SK-N-SH (cell line): ENCODE data around the gene TECPR2. TPM values are rescaled to one million over a fixed set of nuclear protein-coding genes. Genes with fewer than 3 reads are reported as not detected.

Experiments
- CTCF ChIA-PET: fragments of 300-600, 350-600 bp; formaldehyde crosslinking; extraction: SDS; loops from one replicate; lab custom pipeline; 2021; lab: Yijun Ruan, JAX
- POLR2A ChIA-PET: fragments of 350-600 bp; sonication (Branson Sonifier 250); formaldehyde crosslinking; extraction: SDS; loops from one replicate; lab custom pipeline; 2020; ENCODE audit warnings: antibody characterized with exemption, inconsistent platforms; lab: Yijun Ruan, JAX
- DNase-seq: peaks from one replicate; pipeline ENCODE4 v3.0.0; 2012
- H2AFZ ChIP-seq: fragments of 200-600 bp; sonication (generic); 2 replicates; pipeline ENCODE4 v1.8.1; 2016; ENCODE audit warnings: antibody characterized with exemption, mild to moderate bottlenecking, low read depth
- H3F3A ChIP-seq: fragments of 200-600 bp; sonication (generic); replicated peaks from 2 replicates; pipeline ENCODE3; 2016; ENCODE audit warnings: antibody characterized with exemption, mild to moderate bottlenecking; ENCODE audit not compliant: insufficient read depth
- H3K27ac ChIP-seq, 2 experiments: fragments of 200-500 bp in 1 of 2; fragments of 200-600 bp in 1 of 2; sonication (Bioruptor generic) in 1 of 2; sonication (generic), shearing (Covaris generic) in 1 of 2; 2 replicates each; pipeline versions ENCODE4 v1.5.1 to v1.6.1; 2014 to 2016; ENCODE audit warnings: low read depth in 2 of 2, inconsistent platforms in 1 of 2, low read length in 1 of 2, mild to moderate bottlenecking in 1 of 2, mixed read lengths in 1 of 2
- H3K27me3 ChIP-seq: fragments of 200-600 bp; sonication (generic), shearing (Covaris generic); 2 replicates; pipeline ENCODE4 v1.6.1; 2016; ENCODE audit warnings: mixed run types; ENCODE audit not compliant: insufficient read depth
- H3K36me3 ChIP-seq, 2 experiments: fragments of 200-500 bp in 1 of 2; fragments of 200-600 bp in 1 of 2; sonication (Bioruptor generic) in 1 of 2; sonication (generic) in 1 of 2; replicated peaks in 1 of 2; 2 replicates each; pipeline versions ENCODE3 to v1.5.1; 2014 to 2016; ENCODE audit warnings: low read length in 1 of 2, mild to moderate bottlenecking in 1 of 2; ENCODE audit not compliant: insufficient read depth in 2 of 2, control insufficient read depth in 1 of 2
- H3K4me1 ChIP-seq, 2 experiments: fragments of 200-500 bp in 1 of 2; fragments of 200-600 bp in 1 of 2; sonication (Bioruptor generic) in 1 of 2; sonication (generic), shearing (Covaris generic) in 1 of 2; 2 replicates each; pipeline versions ENCODE4 v1.5.1 to v1.6.1; 2014 to 2016; ENCODE audit warnings: low read depth in 1 of 2, low read length in 1 of 2, mixed run types in 1 of 2; ENCODE audit not compliant: insufficient read depth in 2 of 2, control insufficient read depth in 1 of 2
- H3K4me2 ChIP-seq: fragments of 200-600 bp; sonication (generic), shearing (Covaris generic); 2 replicates; pipeline ENCODE4 v1.6.1; 2017; ENCODE audit warnings: mixed run types
- H3K4me3 ChIP-seq, 2 experiments: fragments of 200-500 bp in 1 of 2; fragments of 200-600 bp in 1 of 2; sonication (Bioruptor generic) in 1 of 2; sonication (generic), shearing (Covaris generic) in 1 of 2; 2 replicates each; pipeline versions ENCODE4 v1.5.1 to v1.8.1; 2014 to 2016; ENCODE audit warnings: low read depth in 2 of 2, inconsistent platforms in 1 of 2, low read length in 1 of 2, mild to moderate bottlenecking in 1 of 2, mixed read lengths in 1 of 2, moderate library complexity in 1 of 2
- H3K79me2 ChIP-seq: fragments of 200-600 bp; sonication (generic); 2 replicates; pipeline ENCODE4 v1.8.1; 2017; ENCODE audit warnings: mild to moderate bottlenecking; ENCODE audit not compliant: insufficient read depth
- H3K9ac ChIP-seq: fragments of 200-600 bp; sonication (generic); 2 replicates; pipeline ENCODE4 v1.6.1; 2017; ENCODE audit warnings: mixed run types
- H3K9me2 ChIP-seq: fragments of 200-600 bp; sonication (generic); 2 replicates; pipeline ENCODE4 v1.6.1; 2017; ENCODE audit warnings: mixed run types
- H3K9me3 ChIP-seq: fragments of 200-600 bp; sonication (generic); 2 replicates; pipeline ENCODE4 v1.6.1; 2017; ENCODE audit warnings: mixed run types, mild to moderate bottlenecking, moderate library complexity
- H4K20me1 ChIP-seq: fragments of 200-600 bp; sonication (generic); 2 replicates; pipeline ENCODE4 v1.6.1; 2017; ENCODE audit warnings: mild to moderate bottlenecking, mixed run types; ENCODE audit not compliant: insufficient read depth
- CHD2 ChIP-seq: fragments of 150-350 bp; IDR thresholded peaks from 2 replicates; pipeline ENCODE4 v1.6.1; 2018; ENCODE audit warnings: low read length; ENCODE audit not compliant: partially characterized antibody
- EP300 ChIP-seq, 2 experiments: IDR thresholded peaks; 2 replicates each; pipeline versions ENCODE4 v1.4.0 to v1.6.1; 2012; ENCODE audit warnings: borderline replicate concordance in 1 of 2, low read depth in 1 of 2, low read length in 1 of 2
- EZH2phosphoT487 ChIP-seq: fragments of 200-600 bp; sonication (generic); IDR thresholded peaks from 2 replicates; pipeline ENCODE4 v1.6.1; 2017; ENCODE audit warnings: low read depth, mixed run types, mild to moderate bottlenecking, antibody characterized with exemption, moderate library complexity, borderline replicate concordance
- FOSL2 ChIP-seq: IDR thresholded peaks from 2 replicates; pipeline ENCODE4 v1.4.0; 2012; ENCODE audit warnings: low read depth, mild to moderate bottlenecking, moderate library complexity, borderline replicate concordance
- GABPA ChIP-seq: IDR thresholded peaks from 2 replicates; pipeline ENCODE4 v1.4.0; 2012; ENCODE audit warnings: low read depth, mild to moderate bottlenecking
- IRF3 ChIP-seq: fragments of 150-350 bp; IDR thresholded peaks from 2 replicates; pipeline ENCODE4 v1.6.1; 2016; ENCODE audit warnings: mild to moderate bottlenecking, low read depth, low read length
- MEF2A ChIP-seq: IDR thresholded peaks from 2 replicates; pipeline ENCODE4 v1.4.0; 2012; ENCODE audit warnings: low read depth, borderline replicate concordance
- POLR2AphosphoS5 ChIP-seq: IDR thresholded peaks from 2 replicates; pipeline ENCODE4 v1.6.1; 2012; ENCODE audit warnings: low read depth, low read length
- RAD21 ChIP-seq: IDR thresholded peaks from 2 replicates; pipeline ENCODE4 v1.6.1; 2012; ENCODE audit warnings: mild to moderate bottlenecking, low read length
- SMC3 ChIP-seq: IDR thresholded peaks from 2 replicates; pipeline ENCODE4 v1.6.1; 2012; ENCODE audit warnings: low read depth, low read length, improper control_type of control experiment
- TAF1 ChIP-seq: IDR thresholded peaks from 2 replicates; pipeline ENCODE4 v1.6.1; 2012; ENCODE audit warnings: low read depth, mild to moderate bottlenecking, low read length, moderate library complexity, borderline replicate concordance
- TEAD4 ChIP-seq: IDR thresholded peaks from 2 replicates; pipeline ENCODE4 v1.4.0; 2012; ENCODE audit warnings: mild to moderate bottlenecking, borderline replicate concordance; ENCODE audit not compliant: insufficient read depth
- WGBS: methylation state at CpG from one replicate; pipeline ENCODE4 v1.1.6; 2017; ENCODE audit warnings: low lambda C conversion rate; 5-methylcytosine and 5-hydroxymethylcytosine counted together
- polyA plus RNA-seq, 3 experiments: library from polyadenylated mRNA; depleted of rRNA; stranded (reverse); fragments of >200 nt; gene quantifications; 2 replicates each; pipeline ENCODE4 v1.2.3, GENCODE V29; 2012
- TF ChIP-seq, protein P1 (sequence below): fragments of 150-350 bp; IDR thresholded peaks from 2 replicates; pipeline ENCODE4 v1.6.1; 2017; ENCODE audit warnings: antibody characterized with exemption, low read length, low read depth, borderline replicate concordance
- TF ChIP-seq, protein P2 (sequence below): IDR thresholded peaks from 2 replicates; pipeline ENCODE4 v1.4.0; 2012; ENCODE audit warnings: low read depth, borderline replicate concordance
- TF ChIP-seq, protein P3 (sequence below): IDR thresholded peaks from 2 replicates; pipeline ENCODE4 v1.6.1; 2012; ENCODE audit warnings: mild to moderate bottlenecking, low read depth, low read length, moderate library complexity

The TECPR2 gene
- polyA plus RNA-seq, 1 of the 3 experiments (the other 2 are of a cell fraction): 6.9 TPM

DNA sequence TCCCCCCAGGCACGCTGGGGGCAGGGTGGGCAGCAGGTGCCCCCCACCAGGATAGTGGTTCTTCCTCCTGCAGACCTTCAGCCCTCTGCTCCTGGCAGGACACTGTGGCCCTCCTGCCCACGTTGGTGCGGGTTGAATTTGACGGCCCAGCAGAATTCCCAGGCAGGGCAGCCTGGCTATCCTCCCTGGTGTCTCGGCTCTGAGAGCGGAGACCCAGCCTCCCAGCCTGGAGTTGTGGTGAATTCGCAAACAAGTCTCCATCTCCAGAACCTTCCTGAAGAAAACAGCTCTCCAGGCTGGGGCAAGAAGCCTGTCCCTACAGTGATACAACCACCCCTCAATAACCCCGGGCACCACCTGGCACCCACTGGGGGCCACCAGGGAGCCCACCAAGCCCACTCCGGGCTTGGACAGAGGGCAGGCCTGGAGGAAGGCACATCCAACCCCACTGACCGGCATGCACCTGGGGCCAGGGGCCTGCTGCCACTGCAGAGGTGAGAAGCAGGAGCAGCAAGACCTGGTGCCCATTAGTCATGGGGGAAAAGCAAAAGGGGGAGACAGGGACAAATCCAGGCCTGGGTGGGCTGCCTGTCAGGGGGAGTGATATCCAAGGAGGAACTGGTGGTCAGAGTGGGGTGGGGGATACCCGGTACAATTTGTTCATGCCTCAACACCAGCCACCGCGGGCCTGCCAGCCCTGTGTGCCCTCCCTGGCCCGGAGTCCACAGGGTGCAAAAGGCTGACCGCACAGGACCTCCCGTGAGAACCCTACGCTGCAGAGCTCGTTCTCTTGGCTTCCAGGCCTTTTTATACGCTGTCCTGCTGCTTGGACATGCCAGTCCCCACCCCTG is 143.3 kb downstream of the TECPR2 start:
- POLR2A ChIA-PET: no interaction called here
- TF ChIP-seq SMC3 (no peak), POLR2AphosphoS5 (no peak), EP300 (IDR thresholded peaks at IDR 0.05; ENCODE audit: borderline replicate concordance in 1 of 2, low read depth in 1 of 2, low read length in 1 of 2) (no peak), FOSL2 (no peak), TAF1 (no peak), RAD21 (no peak), GABPA (no peak), CHD2 (no peak), EZH2phosphoT487 (no peak), IRF3 (no peak), TEAD4 (no peak), MEF2A (no peak)
- TF ChIP-seq, protein P1, sequence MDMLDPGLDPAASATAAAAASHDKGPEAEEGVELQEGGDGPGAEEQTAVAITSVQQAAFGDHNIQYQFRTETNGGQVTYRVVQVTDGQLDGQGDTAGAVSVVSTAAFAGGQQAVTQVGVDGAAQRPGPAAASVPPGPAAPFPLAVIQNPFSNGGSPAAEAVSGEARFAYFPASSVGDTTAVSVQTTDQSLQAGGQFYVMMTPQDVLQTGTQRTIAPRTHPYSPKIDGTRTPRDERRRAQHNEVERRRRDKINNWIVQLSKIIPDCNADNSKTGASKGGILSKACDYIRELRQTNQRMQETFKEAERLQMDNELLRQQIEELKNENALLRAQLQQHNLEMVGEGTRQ: no peak
- TF ChIP-seq, protein P2, sequence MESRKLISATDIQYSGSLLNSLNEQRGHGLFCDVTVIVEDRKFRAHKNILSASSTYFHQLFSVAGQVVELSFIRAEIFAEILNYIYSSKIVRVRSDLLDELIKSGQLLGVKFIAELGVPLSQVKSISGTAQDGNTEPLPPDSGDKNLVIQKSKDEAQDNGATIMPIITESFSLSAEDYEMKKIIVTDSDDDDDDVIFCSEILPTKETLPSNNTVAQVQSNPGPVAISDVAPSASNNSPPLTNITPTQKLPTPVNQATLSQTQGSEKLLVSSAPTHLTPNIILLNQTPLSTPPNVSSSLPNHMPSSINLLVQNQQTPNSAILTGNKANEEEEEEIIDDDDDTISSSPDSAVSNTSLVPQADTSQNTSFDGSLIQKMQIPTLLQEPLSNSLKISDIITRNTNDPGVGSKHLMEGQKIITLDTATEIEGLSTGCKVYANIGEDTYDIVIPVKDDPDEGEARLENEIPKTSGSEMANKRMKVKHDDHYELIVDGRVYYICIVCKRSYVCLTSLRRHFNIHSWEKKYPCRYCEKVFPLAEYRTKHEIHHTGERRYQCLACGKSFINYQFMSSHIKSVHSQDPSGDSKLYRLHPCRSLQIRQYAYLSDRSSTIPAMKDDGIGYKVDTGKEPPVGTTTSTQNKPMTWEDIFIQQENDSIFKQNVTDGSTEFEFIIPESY: no peak
- TF ChIP-seq, protein P3, sequence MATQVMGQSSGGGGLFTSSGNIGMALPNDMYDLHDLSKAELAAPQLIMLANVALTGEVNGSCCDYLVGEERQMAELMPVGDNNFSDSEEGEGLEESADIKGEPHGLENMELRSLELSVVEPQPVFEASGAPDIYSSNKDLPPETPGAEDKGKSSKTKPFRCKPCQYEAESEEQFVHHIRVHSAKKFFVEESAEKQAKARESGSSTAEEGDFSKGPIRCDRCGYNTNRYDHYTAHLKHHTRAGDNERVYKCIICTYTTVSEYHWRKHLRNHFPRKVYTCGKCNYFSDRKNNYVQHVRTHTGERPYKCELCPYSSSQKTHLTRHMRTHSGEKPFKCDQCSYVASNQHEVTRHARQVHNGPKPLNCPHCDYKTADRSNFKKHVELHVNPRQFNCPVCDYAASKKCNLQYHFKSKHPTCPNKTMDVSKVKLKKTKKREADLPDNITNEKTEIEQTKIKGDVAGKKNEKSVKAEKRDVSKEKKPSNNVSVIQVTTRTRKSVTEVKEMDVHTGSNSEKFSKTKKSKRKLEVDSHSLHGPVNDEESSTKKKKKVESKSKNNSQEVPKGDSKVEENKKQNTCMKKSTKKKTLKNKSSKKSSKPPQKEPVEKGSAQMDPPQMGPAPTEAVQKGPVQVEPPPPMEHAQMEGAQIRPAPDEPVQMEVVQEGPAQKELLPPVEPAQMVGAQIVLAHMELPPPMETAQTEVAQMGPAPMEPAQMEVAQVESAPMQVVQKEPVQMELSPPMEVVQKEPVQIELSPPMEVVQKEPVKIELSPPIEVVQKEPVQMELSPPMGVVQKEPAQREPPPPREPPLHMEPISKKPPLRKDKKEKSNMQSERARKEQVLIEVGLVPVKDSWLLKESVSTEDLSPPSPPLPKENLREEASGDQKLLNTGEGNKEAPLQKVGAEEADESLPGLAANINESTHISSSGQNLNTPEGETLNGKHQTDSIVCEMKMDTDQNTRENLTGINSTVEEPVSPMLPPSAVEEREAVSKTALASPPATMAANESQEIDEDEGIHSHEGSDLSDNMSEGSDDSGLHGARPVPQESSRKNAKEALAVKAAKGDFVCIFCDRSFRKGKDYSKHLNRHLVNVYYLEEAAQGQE: no peak
- TF ChIP-seq, all 33 proteins: peak for 0
- Histone ChIP-seq H3K9me2 (no peaks in the 10 kb centered on the region), H3K9me3 (no peaks in the 10 kb centered on the region), H3K9ac (no peak overlapping the region), H3K4me1 (peaks cover 0 to 17% of the 10 kb centered on the region in 2 experiments; a peak in 1 of 4 replicates), H3F3A (peaks cover 4% of the 10 kb centered on the region), H4K20me1 (no peaks in the 10 kb centered on the region), H3K36me3 (peaks cover 0 to 5% of the 10 kb centered on the region in 2 experiments), H3K4me3 (no peak overlapping the region), H3K79me2 (peaks cover 12% of the 10 kb centered on the region; the same call in 1 of the 2 replicates), H3K27me3 (no peaks in the 10 kb centered on the region), H3K27ac (no peak overlapping the region), H2AFZ (no peak overlapping the region), H3K4me2 (no peak overlapping the region)
- 95% methylated on average over 11 of the region's 19 CpGs for WGBS
- no peak for DNase-seq
- CTCF ChIA-PET: interaction anchor here (1.5 kb wide), 1 partner anchor 19 kb away, joined by 4 read pairs; no protein-coding TSS in a partner anchor
